ENCODE data around the gene DEFB112. TPM values are rescaled to one million over a fixed set of nuclear protein-coding genes. Genes with fewer than 3 reads are reported as not detected.

DEFB112 gene
- total and polyA plus RNA-seq, 10 donors, result not detected

DNA sequence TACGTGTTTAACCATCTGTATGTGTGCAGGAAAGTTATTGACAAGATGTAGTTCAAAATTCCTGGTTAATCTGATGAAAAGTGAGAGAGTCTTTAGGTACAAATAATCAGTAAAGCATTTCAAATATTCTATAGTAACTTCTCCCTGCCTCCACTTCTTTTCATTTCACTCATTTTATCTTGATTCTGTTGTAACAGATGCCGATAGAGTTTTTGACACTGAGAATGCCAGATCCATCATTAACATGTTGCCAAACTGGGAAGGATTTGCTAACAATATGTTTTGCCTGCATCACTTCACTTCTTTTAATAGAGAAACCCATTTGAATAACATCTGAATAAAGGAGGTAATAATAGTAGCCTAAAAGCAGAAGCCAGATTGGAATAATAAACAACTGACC lies 20.4 kb upstream of the DEFB112 start:
- no peaks in the 10 kb centered on the region for H3K4me1 ChIP-seq
- no peaks in the 10 kb centered on the region for H3K9me3 ChIP-seq
- WGBS, 5 donors, result 78 to 92% (median 79%) methylated on average over 2 of the region's 2 CpGs
- TF ChIP-seq, protein P1, sequence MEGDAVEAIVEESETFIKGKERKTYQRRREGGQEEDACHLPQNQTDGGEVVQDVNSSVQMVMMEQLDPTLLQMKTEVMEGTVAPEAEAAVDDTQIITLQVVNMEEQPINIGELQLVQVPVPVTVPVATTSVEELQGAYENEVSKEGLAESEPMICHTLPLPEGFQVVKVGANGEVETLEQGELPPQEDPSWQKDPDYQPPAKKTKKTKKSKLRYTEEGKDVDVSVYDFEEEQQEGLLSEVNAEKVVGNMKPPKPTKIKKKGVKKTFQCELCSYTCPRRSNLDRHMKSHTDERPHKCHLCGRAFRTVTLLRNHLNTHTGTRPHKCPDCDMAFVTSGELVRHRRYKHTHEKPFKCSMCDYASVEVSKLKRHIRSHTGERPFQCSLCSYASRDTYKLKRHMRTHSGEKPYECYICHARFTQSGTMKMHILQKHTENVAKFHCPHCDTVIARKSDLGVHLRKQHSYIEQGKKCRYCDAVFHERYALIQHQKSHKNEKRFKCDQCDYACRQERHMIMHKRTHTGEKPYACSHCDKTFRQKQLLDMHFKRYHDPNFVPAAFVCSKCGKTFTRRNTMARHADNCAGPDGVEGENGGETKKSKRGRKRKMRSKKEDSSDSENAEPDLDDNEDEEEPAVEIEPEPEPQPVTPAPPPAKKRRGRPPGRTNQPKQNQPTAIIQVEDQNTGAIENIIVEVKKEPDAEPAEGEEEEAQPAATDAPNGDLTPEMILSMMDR (IDR thresholded peaks at IDR 0.05 in 8 of 11, conservative IDR thresholded peaks at IDR 0.05 in 3 of 11), result no peak
- TF ChIP-seq POLR2A (IDR thresholded peaks at IDR 0.05) (no peak), POLR2AphosphoS5 (IDR thresholded peaks at IDR 0.05) (no peak)
- no peaks in the 10 kb centered on the region for H3K36me3 ChIP-seq
- DNase-seq, result no peak
- peaks cover 0 to 4% (median 0%) of the 10 kb centered on the region in 7 donors for H3K27me3 ChIP-seq (replicated peaks in 1 of 7)
- intact Hi-C loops (cut with DNase I; ENCODE audit: low total_unique reads), result no loop called here
- H3K27ac ChIP-seq, result no peak overlapping the region
- no peak overlapping the region for H3K4me3 ChIP-seq

DNA sequence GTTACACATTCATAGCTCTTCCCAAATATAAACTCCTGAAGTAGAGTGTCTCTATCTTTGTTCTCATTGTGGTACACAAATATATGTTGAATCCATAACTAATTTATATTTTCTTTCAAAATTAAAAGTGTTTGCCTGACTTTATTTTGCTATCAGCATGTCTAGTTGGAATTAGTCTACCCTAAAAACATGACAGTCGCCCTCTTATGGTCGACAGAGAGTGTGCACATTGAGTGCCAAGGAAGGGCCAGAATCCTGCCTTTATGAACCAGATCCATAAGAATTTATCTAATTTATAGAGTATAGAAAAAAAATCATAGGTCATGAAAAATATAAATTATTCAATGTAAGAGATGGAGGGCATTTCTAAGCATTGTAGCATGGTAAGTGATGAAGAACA lies 12.3 kb upstream of the DEFB112 start:
- DNase-seq, result no peak
- no peaks in the 10 kb centered on the region for H3K4me1 ChIP-seq
- no peaks in the 10 kb centered on the region for H3K27me3 ChIP-seq (replicated peaks in 1 of 7)
- no peak overlapping the region for H3K4me3 ChIP-seq
- 6 to 11% (median 8%) methylated on average over 2 of the region's 2 CpGs for WGBS, 5 donors
- intact Hi-C loops (cut with DNase I; ENCODE audit: low total_unique reads), result no loop called here
- no peak overlapping the region for H3K27ac ChIP-seq
- TF ChIP-seq POLR2A (IDR thresholded peaks at IDR 0.05) (no peak), POLR2AphosphoS5 (IDR thresholded peaks at IDR 0.05) (no peak)
- TF ChIP-seq, protein P1 (IDR thresholded peaks at IDR 0.05 in 8 of 11, conservative IDR thresholded peaks at IDR 0.05 in 3 of 11), result no peak
- no peaks in the 10 kb centered on the region for H3K36me3 ChIP-seq
- peaks cover 0 to 6% (median 0%) of the 10 kb centered on the region in 8 donors for H3K9me3 ChIP-seq

DNA sequence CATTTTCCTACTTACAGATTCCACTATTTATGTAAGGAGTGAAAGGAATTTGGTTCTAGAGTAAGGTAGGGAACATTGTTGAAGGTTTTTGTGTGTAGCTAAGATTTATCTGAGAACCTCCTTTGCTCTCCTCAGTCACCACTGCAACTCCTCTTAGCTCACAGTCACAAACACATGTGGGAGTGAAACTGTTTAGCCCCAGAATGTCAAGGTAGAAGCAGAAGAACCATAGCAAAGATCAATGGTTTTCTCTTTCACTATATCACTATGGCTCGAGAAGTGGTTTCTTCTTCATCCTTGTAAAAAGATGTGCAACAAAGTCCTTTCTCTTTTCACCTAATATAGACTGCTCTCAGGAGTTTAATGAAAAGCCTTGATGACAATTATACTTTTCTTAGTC lies 6.5 kb upstream of the DEFB112 start:
- H3K4me3 ChIP-seq, result no peak overlapping the region
- H3K27me3 ChIP-seq (replicated peaks in 1 of 7), result no peaks in the 10 kb centered on the region
- no peaks in the 10 kb centered on the region for H3K9me3 ChIP-seq
- 69 to 88% (median 78%) methylated on average over 1 of the region's 1 CpG for WGBS, 5 donors
- no peak for DNase-seq
- intact Hi-C loops (cut with DNase I; ENCODE audit: low total_unique reads), result no loop called here
- no peaks in the 10 kb centered on the region for H3K36me3 ChIP-seq
- no peak overlapping the region for H3K27ac ChIP-seq
- H3K4me1 ChIP-seq, result no peaks in the 10 kb centered on the region
- TF ChIP-seq POLR2AphosphoS5 (IDR thresholded peaks at IDR 0.05) (no peak), POLR2A (IDR thresholded peaks at IDR 0.05) (no peak)
- TF ChIP-seq, protein P1 (IDR thresholded peaks at IDR 0.05 in 8 of 11, conservative IDR thresholded peaks at IDR 0.05 in 3 of 11), result no peak

DNA sequence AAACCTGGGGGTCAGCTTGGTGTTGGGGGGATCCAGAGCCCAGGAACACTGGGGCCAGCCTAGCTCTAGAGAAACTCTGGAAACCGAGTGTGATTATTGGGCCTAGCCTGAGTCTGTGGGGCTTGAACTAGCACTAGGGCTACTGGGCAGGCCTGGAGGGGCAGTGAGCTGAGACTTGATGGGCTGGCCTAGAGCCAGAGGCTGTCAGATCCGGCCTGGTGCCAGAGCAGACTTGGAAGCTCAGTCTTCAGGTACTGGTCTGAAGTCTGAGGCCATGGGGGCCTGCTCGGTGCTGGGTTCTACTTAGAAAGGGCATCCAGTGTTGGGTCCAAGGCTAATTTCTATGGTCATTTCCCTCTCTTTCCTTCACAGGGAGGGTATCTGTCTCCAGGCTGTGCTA lies 2.7 kb downstream of the DEFB112 start:
- WGBS, 5 donors, result 65 to 82% (median 81%) methylated on average over 2 to 3 of the region's 3 CpGs

More for the DNA sequence above, 2.7 kb downstream of the DEFB112 start:
- no peaks in the 10 kb centered on the region for H3K27me3 ChIP-seq (replicated peaks in 1 of 7)
- H3K4me1 ChIP-seq, result no peaks in the 10 kb centered on the region
- H3K9me3 ChIP-seq, result peaks cover 0 to 4% (median 0%) of the 10 kb centered on the region in 8 donors
- H3K36me3 ChIP-seq, result no peaks in the 10 kb centered on the region
- no peak for DNase-seq
- H3K4me3 ChIP-seq, result no peak overlapping the region
- H3K27ac ChIP-seq, result no peak overlapping the region
- intact Hi-C loops (cut with DNase I; ENCODE audit: low total_unique reads), result no loop called here
- TF ChIP-seq, protein P1 (IDR thresholded peaks at IDR 0.05 in 8 of 11, conservative IDR thresholded peaks at IDR 0.05 in 3 of 11), result no peak
- TF ChIP-seq POLR2A (IDR thresholded peaks at IDR 0.05) (no peak), POLR2AphosphoS5 (IDR thresholded peaks at IDR 0.05) (no peak)
